Transverse colon (tissue), 4 donors: Measurements from ENCODE around the gene MLLT10. TPM values are rescaled to one million over a fixed set of nuclear protein-coding genes. Genes with fewer than 3 reads are reported as not detected.

ENCODE experiments used
- DNase-seq: peaks from one replicate; pipeline ENCODE4 v3.0.0-alpha.2; 2019
- H3K27ac ChIP-seq, 4 donors: fragments of 200-600 bp; sonication (generic); 2 replicates each; pipeline ENCODE4 v1.5.1; 2016 to 2018; ENCODE audit warnings: inconsistent platforms in 4 of 4
- H3K27me3 ChIP-seq: fragments of 200-600 bp; sonication (generic); 2 replicates; pipeline ENCODE4 v1.5.1; 2017; ENCODE audit warnings: inconsistent platforms
- H3K36me3 ChIP-seq, 4 donors: fragments of 200-600 bp; sonication (generic); 2 replicates each; pipeline ENCODE4 v1.5.1; 2017 to 2019; ENCODE audit warnings: inconsistent platforms in 4 of 4
- H3K4me1 ChIP-seq, 4 donors: fragments of 200-600 bp; sonication (generic); 2 replicates each; pipeline ENCODE4 v1.5.1; 2017 to 2020; ENCODE audit warnings: inconsistent platforms in 4 of 4
- H3K4me3 ChIP-seq, 4 donors: fragments of 200-600 bp; sonication (generic); 1 replicate in 1 of 4; 2 replicates in 3 of 4; pipeline versions ENCODE4 v1.5.1 to v1.6.1; 2017 to 2019; ENCODE audit warnings: inconsistent platforms in 4 of 4
- H3K9me3 ChIP-seq, 2 donors: fragments of 200-600 bp; sonication (generic); 2 replicates each; pipeline ENCODE4 v1.5.1; 2017 to 2019; ENCODE audit warnings: inconsistent platforms in 2 of 2
- CTCF ChIP-seq, 5 experiments: fragments of 200-600 bp in 3 of 5; fragments of 450-650 bp in 2 of 5; sonication (generic) in 3 of 5; IDR thresholded peaks; 1 replicate in 2 of 5; 2 replicates in 3 of 5; pipeline ENCODE4 v1.5.1; 2016 to 2017; ENCODE audit warnings: antibody characterized with exemption in 5 of 5, inconsistent platforms in 3 of 5, mild to moderate bottlenecking in 2 of 5, moderate library complexity in 1 of 5
- EP300 ChIP-seq: sonication (generic); formaldehyde crosslinking; IDR thresholded peaks from one replicate; pipeline ENCODE4 v1.6.1; 2017; ENCODE audit warnings: antibody characterized with exemption, low read depth
- POLR2A ChIP-seq: fragments of 450-650 bp; IDR thresholded peaks from one replicate; pipeline ENCODE4 v1.6.1; 2016; ENCODE audit warnings: antibody characterized with exemption, mild to moderate bottlenecking, moderate library complexity
- POLR2AphosphoS5 ChIP-seq, 3 donors: sonication (generic); formaldehyde crosslinking; IDR thresholded peaks; one replicate each; pipeline ENCODE4 v1.6.1; 2016; ENCODE audit warnings: antibody characterized with exemption in 3 of 3
- WGBS, 2 donors: methylation state at CpG; one replicate each; pipeline ENCODE4 v1.1.5; 2018; ENCODE audit warnings: low coverage in 1 of 2; 5-methylcytosine and 5-hydroxymethylcytosine counted together
- in situ Hi-C, 4 donors: fragments of 200-750 bp; cut with MboI; loops; one replicate each; pipeline versions ENCODE4 v1.15.0 to v1.15.1; 2017; ENCODE audit warnings: low sequenced_read_pairs in 3 of 4, low pct_ligation_motif_present in 1 of 4, low pct_unique_long_range_greater_than_20kb in 1 of 4
- intact Hi-C: fragments of 100-400 bp; cut with DNase I; formaldehyde crosslinking; loops from one replicate; pipeline ENCODE4 v1.15.1; 2023; ENCODE audit warnings: low total_unique reads
- total RNA-seq, 4 donors: library from RNA; depleted of rRNA; stranded (reverse); fragments of >200 nt; gene quantifications; one replicate each; pipeline ENCODE4 v1.1.0, GENCODE V29; 2016

The MLLT10 gene
- total RNA-seq, 4 donors from 2014 or later = 12.0 to 43.0 (median 28.5) TPM

GRCh38 chr10:21700474-21700873 lies 166.4 kb downstream of the MLLT10 start:
- no peak overlapping the region for H3K27ac ChIP-seq
- TF ChIP-seq POLR2A = no peak
- no peak for TF ChIP-seq EP300
- TF ChIP-seq CTCF (IDR thresholded peaks at IDR 0.05) = no peak
- TF ChIP-seq POLR2AphosphoS5 (IDR thresholded peaks at IDR 0.05) = no peak
- H3K4me1 ChIP-seq = peaks cover 0 to 4% (median 0%) of the 10 kb centered on the region in 4 donors
- H3K9me3 ChIP-seq = peaks cover 7 to 18% of the 10 kb centered on the region in 2 donors
- H3K27me3 ChIP-seq = no peaks in the 10 kb centered on the region
- intact Hi-C loops (loop anchor here (5.0 kb wide), 1 partner anchor 888 kb away; no protein-coding TSS in a partner anchor), in situ Hi-C loops (no loop called here)
- H3K4me3 ChIP-seq = no peak overlapping the region
- peaks cover 0 to 5% (median 0%) of the 10 kb centered on the region in 4 donors for H3K36me3 ChIP-seq
- 95 to 100% methylated on average over 2 of the region's 2 CpGs for WGBS, 2 donors
- DNase-seq = no peak

- WGBS, 2 donors = 54 to 83% methylated on average over 2 of the region's 2 CpGs
- Histone ChIP-seq H3K4me3 (no peak overlapping the region), H3K27ac (no peak overlapping the region), H3K4me1 (no peaks in the 10 kb centered on the region), H3K27me3 (no peaks in the 10 kb centered on the region), H3K9me3 (peaks cover 7 to 18% of the 10 kb centered on the region in 2 donors), H3K36me3 (peaks cover 0 to 5% (median 0%) of the 10 kb centered on the region in 4 donors)
- intact Hi-C loops (loop anchor here (5.0 kb wide), 1 partner anchor 890 kb away; no protein-coding TSS in a partner anchor), in situ Hi-C loops (no loop called here)
- no peak for TF ChIP-seq POLR2AphosphoS5 (IDR thresholded peaks at IDR 0.05)
- TF ChIP-seq EP300 = no peak
- TF ChIP-seq CTCF (IDR thresholded peaks at IDR 0.05) = no peak
- no peak for TF ChIP-seq POLR2A
- DNase-seq = no peak
Measured at GRCh38 chr10:21702633-21703111, 168.6 kb downstream of the MLLT10 start.

GRCh38 chr10:21705142-21705827 lies 171.3 kb downstream of the MLLT10 start:
- H3K27ac ChIP-seq = no peak overlapping the region
- H3K27me3 ChIP-seq = no peaks in the 10 kb centered on the region
- TF ChIP-seq POLR2AphosphoS5 (IDR thresholded peaks at IDR 0.05) = no peak
- TF ChIP-seq EP300 = no peak
- TF ChIP-seq POLR2A = no peak
- TF ChIP-seq CTCF (IDR thresholded peaks at IDR 0.05) = no peak
- H3K4me3 ChIP-seq = no peak overlapping the region
- 100% methylated on average over 4 of the region's 5 CpGs; no CpG with 5 or more reads in 1 of the 2 donors for WGBS, 2 donors
- in situ Hi-C loops = no loop called here
- H3K9me3 ChIP-seq = peaks cover 0 to 8% of the 10 kb centered on the region in 2 donors
- DNase-seq = no peak
- H3K4me1 ChIP-seq = no peaks in the 10 kb centered on the region
- intact Hi-C loops = no loop called here
- peaks cover 0 to 7% (median 0%) of the 10 kb centered on the region in 4 donors for H3K36me3 ChIP-seq

GRCh38 chr10:21705828-21706176 lies 171.8 kb downstream of the MLLT10 start:
- no peaks in the 10 kb centered on the region for H3K27me3 ChIP-seq

More at GRCh38 chr10:21705828-21706176, 171.8 kb downstream of the MLLT10 start:
- no peak for DNase-seq
- H3K36me3 ChIP-seq = peaks cover 0 to 8% (median 0%) of the 10 kb centered on the region in 4 donors
- intact Hi-C loops = no loop called here
- in situ Hi-C loops = no loop called here
- no peak overlapping the region for H3K27ac ChIP-seq
- H3K4me3 ChIP-seq = no peak overlapping the region
- H3K4me1 ChIP-seq = no peaks in the 10 kb centered on the region
- H3K9me3 ChIP-seq = peaks cover 0 to 3% of the 10 kb centered on the region in 2 donors
- TF ChIP-seq POLR2AphosphoS5 (IDR thresholded peaks at IDR 0.05) (no peak), POLR2A (no peak), EP300 (no peak), CTCF (IDR thresholded peaks at IDR 0.05) (no peak)
- WGBS, 2 donors = 83 to 93% methylated on average over 1 to 2 of the region's 2 CpGs
